ENCODE measurements around the gene PRKAG2. TPM values are rescaled to one million over a fixed set of nuclear protein-coding genes. Genes with fewer than 3 reads are reported as not detected.
"Not testable (repeated sequence)": the region's sequence is repeated elsewhere in the genome, so short reads cannot be mapped to it uniquely, and the experiment has no call there.

PRKAG2 gene
- total RNA-seq, 1 experiment from 2014 or later = 22.1 TPM

DNA sequence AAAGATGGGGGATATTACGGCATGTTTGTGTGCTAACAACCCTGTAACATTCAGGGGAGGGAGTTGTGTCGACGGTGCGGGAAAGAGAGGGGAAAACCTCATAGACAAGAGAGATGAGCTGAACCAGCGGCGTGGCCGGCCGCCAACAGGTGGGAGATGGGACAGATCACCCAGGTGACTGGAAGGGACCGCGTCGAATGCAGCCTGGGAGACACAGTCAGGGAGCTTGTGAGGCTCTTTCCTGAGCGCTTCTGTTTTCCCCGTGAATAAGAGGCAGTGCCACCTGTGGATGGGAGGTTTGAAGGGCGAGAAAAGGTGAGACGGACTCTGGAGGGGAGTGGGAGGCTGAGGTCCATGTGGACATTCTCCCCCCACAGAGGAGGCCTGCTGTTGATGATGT, 9.9 kb upstream of the PRKAG2 start:
- DNase-seq (ENCODE audit: extremely low read depth, low read depth) = no peak

DNA sequence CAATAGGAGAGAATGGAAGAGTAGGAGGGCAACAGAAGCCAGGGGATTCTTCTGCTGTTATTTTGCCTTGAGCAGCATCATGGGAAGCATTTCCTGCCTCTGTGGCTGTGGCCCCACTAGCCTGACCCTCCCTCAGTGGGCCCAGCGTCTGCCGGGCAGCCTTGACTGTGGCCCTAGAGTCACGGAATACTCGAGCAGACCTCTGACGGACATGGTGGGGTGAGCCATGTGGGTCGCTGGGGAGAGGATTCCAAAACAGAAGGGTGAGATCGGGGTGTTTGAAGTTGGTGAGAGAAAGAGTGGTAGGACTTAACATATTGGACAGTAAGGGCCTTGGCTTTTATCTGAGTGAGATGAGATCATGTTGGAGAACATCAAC, 8.3 kb upstream of the PRKAG2 start:
- DNase-seq (ENCODE audit: extremely low read depth, low read depth) = no peak

DNA sequence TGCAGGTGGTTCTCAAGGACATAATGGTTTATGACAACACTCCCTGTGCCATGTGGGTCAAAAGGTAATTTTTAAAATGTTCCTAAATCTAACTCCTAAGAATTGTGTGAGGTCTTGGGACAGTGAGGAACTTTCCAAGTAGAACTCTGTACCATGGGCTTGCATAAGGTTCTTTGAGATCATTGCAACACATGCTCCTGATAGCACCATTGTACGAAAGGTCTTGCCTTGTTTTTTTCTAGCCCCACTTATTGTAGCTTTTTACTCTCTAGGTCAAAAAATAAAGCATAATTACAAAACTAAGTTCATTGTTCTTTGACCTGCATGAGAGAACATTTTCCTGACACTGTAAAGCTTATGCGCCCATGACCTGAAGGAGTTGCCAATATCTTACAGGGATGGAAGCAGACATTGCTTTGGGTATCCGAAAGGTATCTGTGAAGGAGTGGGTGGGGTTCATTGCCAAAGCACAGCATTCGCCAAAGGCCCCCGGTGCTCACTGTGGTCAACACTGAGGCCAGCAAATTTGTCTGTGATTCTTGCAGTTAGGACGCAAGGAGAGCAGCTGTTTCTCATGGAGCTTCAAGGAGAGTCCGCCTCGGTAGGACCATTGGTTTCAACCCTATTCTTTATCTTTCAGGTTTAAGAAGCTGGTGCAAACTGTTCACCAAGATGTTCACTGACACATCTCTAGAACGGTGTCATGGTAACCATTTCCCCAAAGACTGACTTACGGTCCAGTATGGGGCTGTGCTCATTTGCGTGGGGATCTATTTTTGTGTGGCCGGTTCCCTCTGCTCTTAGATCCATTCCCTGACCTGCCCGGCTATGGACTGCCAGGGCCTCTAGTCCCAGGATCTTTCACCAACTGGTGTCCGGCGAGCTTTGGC, 7.6 kb upstream of the PRKAG2 start:
- no peak for DNase-seq (ENCODE audit: extremely low read depth, low read depth)

DNA sequence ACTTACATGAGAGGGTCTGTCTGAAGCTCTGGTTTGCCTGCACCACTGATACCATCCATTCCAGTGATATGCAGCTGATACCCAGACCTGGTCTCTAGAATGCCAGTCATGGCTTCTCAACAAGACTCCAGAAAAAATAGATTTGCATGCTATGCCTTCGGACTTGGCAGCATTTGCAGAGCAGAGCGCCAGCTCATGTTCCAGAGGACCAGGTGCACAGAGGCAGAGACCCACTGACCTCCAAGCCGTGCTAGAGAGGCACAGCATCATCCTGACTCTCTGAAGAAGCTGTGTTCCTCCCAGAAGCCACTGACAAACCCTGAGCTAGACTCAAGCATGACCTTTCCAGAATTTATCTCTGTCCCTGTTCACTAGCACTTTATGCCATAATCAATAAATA, 6.9 kb upstream of the PRKAG2 start:
- DNase-seq (ENCODE audit: extremely low read depth, low read depth) = no peak

DNA sequence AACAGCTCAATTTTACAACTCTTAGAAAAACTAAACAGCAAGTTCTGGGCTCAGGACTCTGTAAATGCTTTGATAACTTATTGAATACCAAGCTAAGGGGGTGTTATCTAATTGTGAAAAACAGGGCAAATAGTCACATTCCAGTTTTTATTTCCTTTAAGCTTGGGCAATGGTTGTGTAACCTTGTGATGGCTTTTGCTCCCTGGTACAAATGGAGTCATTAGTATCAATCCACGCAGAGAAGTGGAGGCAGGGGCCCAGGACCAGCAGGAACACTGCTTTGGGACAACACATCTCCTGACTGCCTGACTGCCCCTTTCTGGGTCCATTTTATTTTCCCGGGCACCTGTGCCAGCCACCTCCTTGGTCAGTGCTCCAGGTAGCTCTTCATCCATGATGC, 5.8 kb upstream of the PRKAG2 start:
- DNase-seq (ENCODE audit: extremely low read depth, low read depth) = no peak

DNA sequence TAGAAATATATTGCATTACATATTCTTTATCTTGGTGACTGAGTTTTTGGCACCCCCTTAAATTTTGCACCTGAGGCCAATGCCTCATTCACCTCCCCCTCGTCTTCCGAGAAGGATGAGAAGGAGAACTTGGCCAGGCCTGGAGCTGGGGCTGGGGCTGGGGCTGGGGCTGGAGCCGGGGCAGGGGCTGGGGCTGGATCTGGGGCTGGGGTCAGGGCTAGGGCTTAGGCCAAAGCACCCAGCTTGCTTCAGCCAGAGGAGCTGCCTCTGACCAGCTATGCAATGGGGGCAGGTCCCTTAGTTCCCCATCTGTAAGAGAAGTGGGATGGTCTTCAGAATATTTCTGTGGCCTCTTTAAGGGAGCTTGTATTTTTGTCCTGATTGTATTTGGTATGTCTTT, 3.8 kb upstream of the PRKAG2 start:
- no peak for DNase-seq (ENCODE audit: extremely low read depth, low read depth)

DNA sequence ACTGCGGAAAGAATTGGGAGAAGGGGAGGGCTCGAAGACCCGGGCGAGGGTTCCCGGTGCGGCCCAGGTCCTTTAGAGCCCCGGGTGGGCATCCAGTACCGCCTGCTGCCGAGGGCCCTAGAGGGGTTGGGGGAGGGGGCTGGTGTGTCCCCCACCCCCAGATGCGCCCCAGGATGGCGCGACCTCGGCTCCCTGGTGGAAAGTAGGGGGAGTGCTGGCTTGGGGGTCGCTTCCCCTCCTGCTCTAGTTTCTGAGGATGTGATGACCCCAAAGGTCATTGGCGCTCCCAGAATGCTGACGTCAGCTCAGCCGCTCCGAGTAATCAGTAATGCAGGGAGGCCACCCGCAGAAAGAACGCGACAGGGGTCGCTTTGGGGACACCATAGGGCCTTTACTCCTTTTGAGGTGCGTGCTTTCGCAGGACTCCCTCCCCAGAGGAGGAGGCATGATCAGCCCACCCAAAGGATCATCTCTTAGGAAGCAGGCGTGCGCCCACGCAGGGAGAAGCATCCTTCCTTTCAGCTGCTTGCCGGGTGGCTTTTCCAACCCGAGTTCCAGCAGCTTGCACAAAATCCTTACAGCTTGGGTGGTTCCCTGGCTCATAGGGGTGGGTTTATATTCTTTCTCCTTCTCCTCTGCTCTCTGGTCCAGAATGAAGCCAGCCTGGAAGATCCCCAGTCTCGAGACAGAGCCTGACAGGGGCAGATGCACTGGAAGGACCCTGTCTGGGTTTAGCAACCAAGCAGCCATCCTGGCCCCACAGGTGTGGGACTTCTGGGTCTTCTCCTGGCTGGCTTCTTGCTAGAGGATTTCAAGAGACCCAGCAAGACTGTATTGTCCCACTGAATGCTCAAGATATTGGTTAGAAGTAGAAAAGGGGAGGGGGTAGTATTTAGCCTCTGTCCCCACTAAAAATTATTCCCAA, 1.3 kb upstream of the PRKAG2 start:
- no peak for DNase-seq (ENCODE audit: extremely low read depth, low read depth)

DNA sequence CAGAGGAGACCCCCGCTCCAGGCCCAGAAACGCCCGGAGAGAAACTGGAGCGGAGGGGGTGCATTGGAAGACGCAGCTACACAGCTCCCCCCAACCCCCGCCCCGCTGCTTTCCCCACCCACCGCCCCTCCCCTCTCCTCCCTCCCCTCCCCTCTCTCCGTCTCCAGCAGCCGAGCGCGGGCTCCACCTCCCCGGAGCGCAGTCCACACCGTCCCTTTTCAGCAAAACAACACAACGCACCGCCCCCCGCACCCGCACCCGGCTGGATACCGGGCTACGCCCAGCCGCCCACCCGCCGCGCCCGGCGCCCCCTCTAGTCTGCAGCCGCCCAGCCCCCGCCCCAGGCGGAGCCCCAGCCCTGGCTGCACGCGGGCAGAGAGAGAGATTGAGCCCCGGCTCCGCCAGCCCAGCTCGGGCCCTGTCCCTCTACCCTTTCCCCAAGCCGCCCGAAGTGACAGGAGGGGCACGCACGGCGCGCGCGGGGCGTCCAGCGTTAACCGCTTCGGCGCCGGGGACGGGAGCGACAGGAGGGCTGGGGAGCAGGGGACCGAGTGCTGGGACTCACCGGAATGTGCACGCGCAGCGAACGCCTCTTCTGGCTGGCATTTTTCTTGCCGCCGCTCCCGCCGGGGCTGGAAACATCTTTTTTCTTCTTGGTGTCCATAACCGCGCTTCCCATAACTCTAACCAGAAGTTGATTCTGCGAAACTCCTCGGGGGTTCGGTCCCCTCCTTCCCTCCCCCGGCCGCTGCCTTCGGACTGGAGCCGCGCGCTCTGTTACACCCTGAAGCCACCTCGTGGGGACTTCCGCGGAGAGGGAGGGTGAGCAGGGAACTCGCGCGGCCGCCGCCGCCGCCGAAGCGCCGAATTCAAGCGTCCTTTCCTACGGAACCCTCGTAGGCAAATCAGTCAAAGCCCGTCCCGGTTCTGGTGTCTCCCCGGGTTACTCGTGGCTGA, 695 bp downstream of the PRKAG2 start:
- no peak for DNase-seq (ENCODE audit: extremely low read depth, low read depth)

DNA sequence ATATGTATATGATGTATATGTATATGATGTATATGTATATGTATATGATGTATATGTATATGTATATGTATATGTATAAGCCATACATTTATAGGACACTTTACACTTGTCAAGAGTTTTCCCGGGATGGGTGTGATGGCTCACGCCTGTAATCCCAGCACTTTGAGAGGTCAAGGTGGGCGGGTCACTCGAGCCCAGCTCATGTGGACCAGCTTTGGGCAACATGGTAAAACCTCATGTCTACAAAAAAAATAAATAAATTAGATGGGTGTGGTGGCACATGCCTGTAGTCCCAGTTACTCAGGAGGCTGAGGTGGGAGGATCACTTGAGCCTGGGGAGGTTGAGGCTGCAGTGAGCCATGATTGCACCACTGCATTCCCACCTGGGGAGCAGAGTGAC, 2.4 kb downstream of the PRKAG2 start:
- not testable (repeated sequence) for DNase-seq (ENCODE audit: extremely low read depth, low read depth)

DNA sequence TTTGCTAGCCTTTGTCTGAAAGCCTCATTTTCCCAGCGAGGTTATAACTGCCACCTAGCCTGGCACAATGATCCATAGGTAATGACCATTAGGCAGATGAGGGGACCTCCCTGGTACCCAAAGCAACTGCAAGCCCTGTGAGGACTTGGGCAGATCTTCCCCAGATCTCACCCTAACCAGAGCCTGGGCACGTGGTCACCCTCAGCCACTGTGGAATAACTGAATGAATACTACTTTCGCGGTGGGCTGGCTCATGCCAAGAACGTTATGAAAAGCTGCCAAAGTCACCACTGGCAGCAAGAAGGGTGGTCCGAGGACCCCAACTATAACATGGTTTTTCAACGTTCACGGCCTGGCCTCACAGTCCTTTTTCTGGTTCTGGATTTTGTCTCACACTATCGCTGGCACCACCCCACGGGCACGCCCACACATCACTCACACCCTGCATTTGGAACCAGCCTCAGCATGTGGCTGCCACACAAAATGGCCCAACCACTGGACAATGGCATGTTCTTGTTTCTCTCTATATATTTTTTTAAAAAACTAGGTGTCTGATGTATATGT, 3.4 kb downstream of the PRKAG2 start:
- DNase-seq (ENCODE audit: extremely low read depth, low read depth) = no peak

DNA sequence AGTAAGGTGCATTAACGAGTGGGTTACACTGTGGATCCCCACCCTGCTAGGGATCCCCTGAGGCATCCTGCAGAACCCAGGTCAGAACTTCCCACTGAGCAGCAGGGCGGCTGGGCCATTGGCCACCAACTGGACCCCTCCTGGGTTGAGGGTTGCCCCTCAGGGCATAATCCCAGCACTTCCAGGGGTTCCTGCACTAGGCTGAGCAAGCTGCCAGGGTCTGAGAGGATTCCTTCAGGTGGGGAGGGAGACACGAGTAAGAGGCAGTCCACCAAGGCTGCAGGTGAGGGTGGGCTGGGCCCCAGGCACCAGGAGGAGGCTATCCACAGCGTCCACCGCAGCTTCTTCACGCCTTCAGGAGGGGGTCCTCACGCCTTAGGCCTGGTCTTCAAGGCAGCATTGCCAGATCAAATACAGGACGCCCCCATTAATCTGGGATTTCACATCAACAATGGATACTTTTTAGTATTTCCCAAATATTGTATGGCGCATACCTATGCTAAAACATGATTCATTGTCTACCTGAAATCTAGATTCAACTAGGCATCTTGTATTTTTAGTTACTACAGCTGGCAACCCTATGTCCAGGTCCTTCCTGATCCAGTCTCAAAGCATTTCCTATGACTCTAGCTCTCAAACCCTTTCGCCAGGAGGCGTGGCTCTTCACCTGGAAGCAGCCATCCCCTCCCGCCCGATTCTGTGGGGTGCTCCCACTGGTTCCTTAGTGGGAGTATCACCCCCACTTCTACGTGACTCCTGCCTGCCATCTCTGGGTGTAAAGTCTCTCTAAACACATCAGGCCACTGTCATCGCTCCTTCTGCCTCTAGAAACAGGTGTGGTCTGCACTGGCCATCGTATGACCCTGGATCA, 4.1 kb downstream of the PRKAG2 start:
- no peak for DNase-seq (ENCODE audit: extremely low read depth, low read depth)

DNA sequence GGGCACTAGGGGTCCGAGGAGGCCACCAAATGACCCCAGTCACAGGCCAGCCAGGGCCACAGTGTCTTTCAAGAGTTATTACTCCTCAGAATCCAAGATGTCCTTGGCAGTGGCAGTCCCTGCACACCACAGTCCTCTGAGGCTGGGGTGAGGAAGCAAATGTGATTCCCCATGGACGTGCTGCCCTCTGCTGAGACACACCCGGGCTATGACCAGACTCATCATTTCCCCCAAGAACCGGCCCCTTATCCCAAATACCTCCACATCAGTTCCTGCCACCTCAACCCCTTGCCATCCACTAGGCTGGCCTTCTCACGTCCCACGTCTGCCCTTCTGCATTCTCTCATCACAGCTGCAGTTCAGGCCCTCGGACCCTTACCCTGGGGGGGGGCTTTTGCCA, 5.0 kb downstream of the PRKAG2 start:
- no peak for DNase-seq (ENCODE audit: extremely low read depth, low read depth)

DNA sequence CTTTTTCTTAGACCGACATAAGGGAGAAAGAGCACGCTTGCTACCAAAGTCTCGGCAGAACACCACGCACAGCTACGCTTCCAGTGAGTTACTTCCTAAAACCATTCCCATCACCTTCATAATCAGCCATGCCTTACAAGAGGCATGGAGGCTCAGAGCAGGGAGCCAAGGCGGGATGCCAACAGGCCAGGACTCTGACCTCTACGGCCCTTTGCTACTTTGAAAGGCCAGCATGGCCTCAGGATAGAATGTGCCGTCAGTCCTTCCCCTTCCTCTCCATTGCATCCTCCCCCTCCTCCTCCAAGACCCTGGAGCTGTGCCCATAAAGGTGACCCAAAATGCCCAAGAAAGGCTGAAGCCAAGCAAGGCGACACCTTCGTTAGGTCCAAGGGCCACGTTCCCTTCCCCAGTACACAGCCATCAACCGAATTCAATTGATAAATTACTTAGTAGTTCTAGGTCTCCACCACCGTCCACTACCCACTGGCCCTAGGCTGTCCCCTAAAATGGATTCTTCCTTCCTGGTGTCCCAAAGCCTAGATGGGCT, 5.7 kb downstream of the PRKAG2 start:
- DNase-seq (ENCODE audit: extremely low read depth, low read depth) = no peak

DNA sequence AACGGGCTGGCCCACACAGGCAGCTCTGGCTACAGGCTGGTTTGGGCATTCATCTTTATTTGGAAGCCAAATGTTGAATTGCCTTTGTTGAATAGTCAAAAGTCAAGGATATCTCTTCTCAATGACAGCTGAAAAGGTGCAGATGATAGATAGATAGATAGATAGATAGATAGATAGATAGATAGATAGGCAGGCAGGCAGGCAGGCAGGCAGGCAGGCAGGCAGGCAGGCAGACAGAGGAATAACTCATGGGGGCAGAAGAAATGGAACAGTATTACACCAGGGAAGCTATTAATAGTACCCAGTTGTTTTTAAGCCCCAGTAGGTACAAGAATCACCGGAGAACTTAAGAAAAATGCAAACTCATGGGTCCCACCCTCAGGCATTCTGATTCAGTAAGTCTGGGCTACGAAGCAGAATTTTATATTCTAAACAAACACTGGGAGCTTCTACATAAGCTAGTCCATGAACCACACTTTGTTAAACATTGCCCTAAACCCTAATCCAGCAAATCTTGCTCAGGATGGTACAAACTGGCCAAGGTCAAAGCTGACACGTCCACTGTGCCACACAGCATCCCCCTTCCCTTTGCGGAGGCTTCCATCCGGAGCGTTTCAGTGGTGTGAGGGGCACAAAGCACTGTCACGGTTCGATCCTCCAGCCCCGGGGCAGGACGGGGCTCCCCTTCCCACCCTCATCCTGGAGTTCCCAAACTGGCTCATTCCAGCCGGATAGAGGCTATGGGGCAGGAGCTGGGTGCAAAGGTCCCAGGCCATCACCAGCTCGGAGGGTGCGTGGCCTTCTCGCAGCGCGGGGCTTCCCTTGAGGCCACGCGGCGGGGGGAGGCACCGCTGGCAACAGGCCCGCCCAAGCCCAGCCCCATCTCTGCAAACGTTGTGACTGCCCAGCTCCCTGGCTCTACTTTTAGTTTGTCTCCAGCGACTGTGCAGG, 6.7 kb downstream of the PRKAG2 start:
- DNase-seq (ENCODE audit: extremely low read depth, low read depth) = no peak

DNA sequence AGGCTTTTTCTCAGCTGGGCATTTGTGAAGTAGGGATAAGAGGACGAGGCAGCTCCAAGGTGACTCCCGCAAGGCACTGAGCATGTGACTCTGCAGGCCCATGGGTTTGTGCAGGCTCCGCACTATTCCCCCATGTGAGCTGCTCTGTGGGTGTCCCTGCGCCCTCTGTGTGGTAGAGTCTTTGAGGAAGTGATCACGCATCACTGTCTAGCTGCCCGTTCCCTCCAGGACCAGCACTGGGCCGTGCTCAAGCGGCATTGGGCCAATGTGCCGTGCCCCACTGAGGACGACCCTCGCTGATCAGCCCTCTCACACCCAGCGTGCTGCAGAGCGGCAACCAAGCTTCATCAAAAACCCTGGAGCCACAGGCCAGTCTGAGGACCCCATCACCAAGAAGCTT, 7.5 kb downstream of the PRKAG2 start:
- DNase-seq (ENCODE audit: extremely low read depth, low read depth) = no peak

DNA sequence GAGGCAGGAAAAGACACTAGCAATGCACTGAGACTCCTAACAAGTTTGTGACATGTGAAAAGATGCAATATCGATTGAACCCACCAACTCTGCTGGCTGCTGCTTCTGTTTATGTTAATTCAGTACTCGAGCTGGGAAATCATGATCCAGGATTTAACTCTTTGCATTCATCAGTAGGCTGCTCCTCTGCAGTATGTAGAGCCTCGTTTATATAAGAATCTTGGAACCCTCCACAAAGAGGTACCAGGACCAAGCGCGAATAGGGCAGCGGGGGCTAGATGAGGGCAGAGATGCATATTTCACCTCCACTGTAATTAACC, 7.8 kb downstream of the PRKAG2 start:
- DNase-seq (ENCODE audit: extremely low read depth, low read depth) = no peak

DNA sequence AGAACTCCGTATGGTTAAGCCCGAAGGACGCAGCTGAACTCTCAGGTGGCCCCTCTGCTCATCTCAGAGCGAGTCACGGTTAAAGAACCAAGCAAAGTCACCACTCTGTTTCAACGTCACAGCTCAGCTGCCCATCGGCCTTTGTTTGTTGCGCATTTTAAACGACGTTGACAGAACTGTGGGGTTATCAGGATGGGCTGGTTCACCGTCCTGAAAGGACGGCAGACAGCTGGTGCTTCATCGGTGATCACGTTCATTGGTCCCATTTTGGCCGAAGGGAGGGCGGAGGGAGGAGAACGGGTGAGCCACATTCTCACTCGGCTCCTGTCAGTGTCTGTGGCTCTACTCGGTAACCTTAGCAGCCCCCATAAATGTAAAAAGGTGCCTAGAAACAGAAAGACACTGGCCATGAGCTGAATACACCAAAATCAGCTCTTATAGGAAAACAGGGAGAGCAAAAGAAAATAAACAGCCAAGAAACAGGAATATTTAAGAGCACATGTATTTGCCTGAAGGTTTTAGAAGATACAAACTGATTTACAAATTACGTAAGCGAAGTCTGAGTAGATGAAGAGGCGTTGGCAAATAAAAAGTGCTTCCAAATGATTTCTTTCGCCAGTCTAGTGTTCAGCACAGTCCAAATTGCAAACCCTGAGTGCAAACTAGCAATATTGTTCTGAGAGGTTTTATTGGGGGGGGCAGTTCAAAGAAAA, 8.4 kb downstream of the PRKAG2 start:
- DNase-seq (ENCODE audit: extremely low read depth, low read depth) = no peak
